ENCODE measurements around the gene RTTN. TPM values are rescaled to one million over a fixed set of nuclear protein-coding genes. Genes with fewer than 3 reads are reported as not detected.
"Not testable (repeated sequence)": the region's sequence is repeated elsewhere in the genome, so short reads cannot be mapped to it uniquely, and the experiment has no call there.

Gene RTTN
- total RNA-seq, 6 experiments from 2014 or later: 7.7 to 15.9 (median 11.7) TPM

DNA sequence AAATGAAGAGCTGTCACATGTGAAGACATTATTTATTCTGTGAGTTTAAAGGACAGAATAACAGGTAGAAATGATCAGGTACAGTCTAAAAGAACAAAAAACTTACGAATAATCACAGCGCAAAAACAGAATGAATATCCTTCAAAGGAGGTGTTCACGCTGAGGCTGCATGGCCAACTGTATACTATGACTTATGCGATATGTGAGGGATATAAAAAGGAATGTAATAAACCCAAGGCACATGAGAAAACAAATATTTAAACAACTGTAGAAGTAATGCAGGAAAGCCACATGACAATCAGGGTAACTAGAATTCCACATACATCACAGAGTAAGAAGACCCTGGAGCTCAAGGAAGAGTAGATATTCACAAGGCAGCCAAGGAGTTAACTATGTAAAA is 81.3 kb downstream of the RTTN start:
- Mint-ChIP-seq H3K27ac (no peak overlapping the region), H3K27me3 (ENCODE audit: insufficient read depth) (no peaks in the 10 kb centered on the region), H3K36me3 (ENCODE audit: low read depth) (peaks cover 13% of the 10 kb centered on the region), H3K4me3 (no peak overlapping the region), H3K4me1 (ENCODE audit: low read depth) (no peaks in the 10 kb centered on the region), H3K9me3 (peaks cover 3% of the 10 kb centered on the region)
- no peak for DNase-seq
- TF ChIP-seq, protein P1, sequence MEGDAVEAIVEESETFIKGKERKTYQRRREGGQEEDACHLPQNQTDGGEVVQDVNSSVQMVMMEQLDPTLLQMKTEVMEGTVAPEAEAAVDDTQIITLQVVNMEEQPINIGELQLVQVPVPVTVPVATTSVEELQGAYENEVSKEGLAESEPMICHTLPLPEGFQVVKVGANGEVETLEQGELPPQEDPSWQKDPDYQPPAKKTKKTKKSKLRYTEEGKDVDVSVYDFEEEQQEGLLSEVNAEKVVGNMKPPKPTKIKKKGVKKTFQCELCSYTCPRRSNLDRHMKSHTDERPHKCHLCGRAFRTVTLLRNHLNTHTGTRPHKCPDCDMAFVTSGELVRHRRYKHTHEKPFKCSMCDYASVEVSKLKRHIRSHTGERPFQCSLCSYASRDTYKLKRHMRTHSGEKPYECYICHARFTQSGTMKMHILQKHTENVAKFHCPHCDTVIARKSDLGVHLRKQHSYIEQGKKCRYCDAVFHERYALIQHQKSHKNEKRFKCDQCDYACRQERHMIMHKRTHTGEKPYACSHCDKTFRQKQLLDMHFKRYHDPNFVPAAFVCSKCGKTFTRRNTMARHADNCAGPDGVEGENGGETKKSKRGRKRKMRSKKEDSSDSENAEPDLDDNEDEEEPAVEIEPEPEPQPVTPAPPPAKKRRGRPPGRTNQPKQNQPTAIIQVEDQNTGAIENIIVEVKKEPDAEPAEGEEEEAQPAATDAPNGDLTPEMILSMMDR (IDR thresholded peaks at IDR 0.05): no peak

DNA sequence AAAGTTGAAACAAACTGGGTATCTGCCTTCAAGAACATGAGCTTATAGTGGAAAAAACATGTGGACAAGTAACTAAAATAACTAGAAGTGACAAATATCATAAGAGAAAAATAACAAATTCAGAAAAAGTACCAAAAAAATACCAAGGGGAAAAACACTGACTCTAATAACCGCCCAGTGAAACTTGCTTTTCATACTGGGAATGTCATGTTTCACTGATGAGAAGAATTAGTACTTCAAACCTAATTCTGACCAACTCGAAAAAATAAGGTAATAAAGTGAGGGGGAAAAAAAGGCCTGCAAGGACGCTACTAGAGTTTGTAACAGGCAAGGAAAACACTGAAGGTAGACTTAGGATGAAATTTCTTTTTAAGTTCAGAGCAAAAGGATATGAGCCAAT is 83.6 kb downstream of the RTTN start:
- H3K27ac Mint-ChIP-seq: no peak overlapping the region
- no peaks in the 10 kb centered on the region for H3K27me3 Mint-ChIP-seq (ENCODE audit: insufficient read depth)
- no peak for DNase-seq
- peaks cover 16% of the 10 kb centered on the region for H3K9me3 Mint-ChIP-seq
- no peak overlapping the region for H3K4me3 Mint-ChIP-seq
- TF ChIP-seq, protein P1 (IDR thresholded peaks at IDR 0.05): no peak
- H3K36me3 Mint-ChIP-seq (ENCODE audit: low read depth): peaks cover 28% of the 10 kb centered on the region
- H3K4me1 Mint-ChIP-seq (ENCODE audit: low read depth): peaks cover 5% of the 10 kb centered on the region

DNA sequence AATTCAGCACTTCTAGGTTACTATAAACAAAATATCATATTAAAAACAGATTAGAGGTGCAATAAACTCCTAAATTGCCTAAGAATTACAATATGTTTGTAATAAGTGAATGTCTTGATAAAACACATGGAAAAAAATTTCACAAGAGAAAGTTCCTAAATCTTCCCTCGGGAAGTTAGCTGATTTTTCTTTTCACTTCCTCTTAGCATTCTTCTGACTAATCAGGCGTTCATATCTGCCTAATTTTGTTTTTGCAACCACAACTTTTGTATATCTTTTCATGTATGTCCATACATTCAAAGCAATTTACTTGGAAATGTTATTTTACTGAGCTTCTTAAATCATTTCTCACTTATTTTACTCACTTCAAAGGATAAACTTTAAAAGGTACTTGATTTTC is 88.5 kb downstream of the RTTN start:
- peaks cover 16% of the 10 kb centered on the region for H3K9me3 Mint-ChIP-seq
- H3K27ac Mint-ChIP-seq: no peak overlapping the region
- peaks cover 13% of the 10 kb centered on the region for H3K4me1 Mint-ChIP-seq (ENCODE audit: low read depth)
- TF ChIP-seq, protein P1 (IDR thresholded peaks at IDR 0.05): no peak
- H3K4me3 Mint-ChIP-seq: peak overlapping the region; percentile 33; the same call in 1 of the 2 replicates
- H3K27me3 Mint-ChIP-seq (ENCODE audit: insufficient read depth): no peaks in the 10 kb centered on the region
- H3K36me3 Mint-ChIP-seq (ENCODE audit: low read depth): peaks cover 39% of the 10 kb centered on the region
- no peak for DNase-seq

DNA sequence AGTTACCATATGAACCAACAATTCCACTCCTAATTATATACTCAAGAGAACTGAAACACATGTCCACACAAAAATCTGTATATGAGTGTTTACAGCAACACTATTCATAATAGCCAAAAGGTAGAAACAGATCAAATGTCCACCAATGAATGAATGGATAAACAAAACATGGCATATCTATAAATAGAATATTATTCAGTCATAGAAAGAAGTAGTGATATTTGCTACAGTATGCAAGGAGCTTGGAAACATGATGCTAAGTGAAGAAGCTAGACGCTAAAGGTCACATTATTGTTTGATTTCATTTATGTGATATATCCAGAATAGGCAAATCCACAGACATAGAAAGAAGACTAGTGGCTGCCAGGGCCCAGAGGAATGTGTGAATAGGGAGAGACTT is 92.0 kb downstream of the RTTN start:
- H3K27ac Mint-ChIP-seq: no peak overlapping the region
- peaks cover 36% of the 10 kb centered on the region for H3K36me3 Mint-ChIP-seq (ENCODE audit: low read depth)
- H3K4me1 Mint-ChIP-seq (ENCODE audit: low read depth): peaks cover 13% of the 10 kb centered on the region
- H3K27me3 Mint-ChIP-seq (ENCODE audit: insufficient read depth): peaks cover 3% of the 10 kb centered on the region; the same call in 1 of the 2 replicates
- H3K9me3 Mint-ChIP-seq: peaks cover 9% of the 10 kb centered on the region
- TF ChIP-seq, protein P1 (IDR thresholded peaks at IDR 0.05): no peak
- DNase-seq: no peak
- H3K4me3 Mint-ChIP-seq: no peak overlapping the region

DNA sequence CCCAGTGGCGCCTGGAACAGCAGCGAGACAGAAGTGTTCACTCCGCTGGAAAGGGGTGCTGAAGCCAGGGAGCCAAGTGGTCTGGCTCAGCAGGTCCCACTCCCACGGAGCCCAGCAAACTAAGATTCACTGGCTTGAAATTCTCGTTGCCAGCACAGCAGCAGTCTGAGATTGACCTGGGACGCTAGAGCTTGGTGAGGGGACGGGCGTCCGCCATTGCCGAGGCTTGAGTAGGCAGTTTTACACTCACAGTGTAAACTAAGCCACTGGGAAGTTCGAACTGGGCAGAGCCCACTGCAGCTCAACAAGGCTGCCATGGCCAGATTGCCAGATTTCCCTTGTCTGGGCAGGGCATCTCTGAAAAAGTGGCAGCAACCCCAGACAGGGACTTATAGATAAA is 94.8 kb downstream of the RTTN start:
- no peak overlapping the region for H3K27ac Mint-ChIP-seq
- H3K9me3 Mint-ChIP-seq: no peaks in the 10 kb centered on the region
- TF ChIP-seq, protein P1 (IDR thresholded peaks at IDR 0.05): no peak
- H3K27me3 Mint-ChIP-seq (ENCODE audit: insufficient read depth): peaks cover 3% of the 10 kb centered on the region; the same call in 1 of the 2 replicates
- no peak overlapping the region for H3K4me3 Mint-ChIP-seq
- peaks cover 31% of the 10 kb centered on the region for H3K36me3 Mint-ChIP-seq (ENCODE audit: low read depth)
- H3K4me1 Mint-ChIP-seq (ENCODE audit: low read depth): no peaks in the 10 kb centered on the region; the same call in 1 of the 2 replicates
- no peak for DNase-seq

DNA sequence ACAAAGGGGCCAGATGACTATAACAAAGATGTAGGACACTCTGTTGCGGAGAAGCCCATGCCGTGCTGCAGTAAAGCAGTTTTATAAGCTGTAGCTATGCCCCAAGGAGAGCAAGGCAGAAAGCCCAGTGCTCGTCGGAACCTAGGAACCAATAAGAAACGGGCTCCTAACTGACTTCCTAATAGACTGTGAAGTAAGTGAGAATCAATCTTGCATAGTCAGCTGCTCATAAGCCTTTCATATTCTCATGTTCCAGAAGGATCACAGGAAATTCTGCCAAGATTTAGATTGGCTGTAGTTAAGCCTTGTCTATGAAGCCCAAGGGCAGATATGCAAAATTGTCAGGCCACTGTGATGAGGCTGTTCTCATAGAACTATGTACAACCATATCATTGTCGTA is 98.4 kb downstream of the RTTN start:
- Mint-ChIP-seq H3K4me3 (no peak overlapping the region), H3K27ac (no peak overlapping the region), H3K9me3 (no peaks in the 10 kb centered on the region; the same call in none of the 2 replicates), H3K27me3 (ENCODE audit: insufficient read depth) (peaks cover 3% of the 10 kb centered on the region; the same call in 1 of the 2 replicates), H3K36me3 (ENCODE audit: low read depth) (peaks cover 41% of the 10 kb centered on the region), H3K4me1 (ENCODE audit: low read depth) (no peaks in the 10 kb centered on the region; the same call in 1 of the 2 replicates)
- DNase-seq: no peak
- TF ChIP-seq, protein P1 (IDR thresholded peaks at IDR 0.05): no peak

DNA sequence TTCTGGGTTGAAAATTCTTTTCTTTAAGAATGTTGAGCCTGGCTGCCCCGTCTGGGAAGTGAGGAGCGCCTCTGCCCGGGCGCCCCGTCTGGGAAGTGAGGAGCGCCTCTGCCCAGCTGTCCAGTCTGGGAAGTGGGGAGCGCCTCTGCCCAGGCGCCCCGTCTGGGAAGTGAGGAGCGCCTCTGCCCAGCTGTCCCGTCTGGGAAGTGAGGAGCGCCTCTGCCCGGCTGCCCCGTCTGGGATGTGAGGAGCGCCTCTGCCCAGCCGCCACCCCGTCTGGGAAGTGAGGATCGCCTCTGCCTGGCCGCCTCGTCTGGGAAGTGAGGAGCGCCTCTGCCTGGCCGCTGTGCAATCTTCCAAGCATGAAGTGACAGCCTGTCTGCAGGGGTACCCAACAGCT is 102.6 kb downstream of the RTTN start:
- not testable (repeated sequence) for H3K4me1 Mint-ChIP-seq (ENCODE audit: low read depth); DNase-seq; H3K27ac Mint-ChIP-seq; H3K27me3 Mint-ChIP-seq (ENCODE audit: insufficient read depth); H3K4me3 Mint-ChIP-seq
- peaks cover 12% of the 10 kb centered on the region for H3K9me3 Mint-ChIP-seq
- H3K36me3 Mint-ChIP-seq (ENCODE audit: low read depth): peaks cover 46% of the 10 kb centered on the region

Data from HFFc6 (cell line).